ENCODE results near the gene EFR3B.

DNA sequence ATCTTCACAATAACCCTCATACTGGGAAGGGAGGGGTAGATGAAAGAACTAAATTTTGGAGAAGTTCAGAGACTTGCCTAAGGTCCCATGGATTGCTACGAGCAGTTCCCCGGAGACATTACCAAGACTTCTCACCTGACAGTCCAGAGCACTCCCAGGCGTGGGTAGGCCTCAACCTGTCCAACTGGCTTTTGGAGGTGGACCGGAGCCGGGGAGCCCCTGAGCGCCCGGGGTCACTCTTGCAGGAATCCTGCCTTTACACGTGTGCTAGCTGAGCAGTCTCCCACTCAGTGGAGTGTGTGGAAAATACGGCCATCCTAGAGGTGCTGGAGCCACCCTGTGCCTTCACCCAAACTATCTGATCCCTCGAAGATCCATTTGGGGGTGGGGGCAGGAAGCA is 118.5 kb downstream of the EFR3B start:
- TF ChIP-seq ZNF292 (tag by site-specific recombination; IDR thresholded peaks at IDR 0.05; ENCODE audit: borderline replicate concordance, low read depth) (no peak), ZSCAN5A (tag by site-specific recombination; IDR thresholded peaks at IDR 0.05) (no peak)
